Measurements from ENCODE around the gene AKAP10. TPM values are rescaled to one million over a fixed set of nuclear protein-coding genes. Genes with fewer than 3 reads are reported as not detected.

AKAP10 gene
- total RNA-seq, 1 donor from 2014 or later: 27.8 TPM

- H3K36me3 ChIP-seq (ENCODE audit: insufficient read depth, low read length): peaks cover 24% of the 10 kb centered on the region
- H3K4me3 Mint-ChIP-seq (ENCODE audit: unreplicated experiment): no peak overlapping the region
- no peak for FAIRE-seq
Observed at GRCh38 chr17:19938736-19939135, 38.9 kb downstream of the AKAP10 start.

GRCh38 chr17:19937522-19937921 lies 40.1 kb downstream of the AKAP10 start:
- no peaks in the 10 kb centered on the region for H3K9me3 ChIP-seq (ENCODE audit: insufficient read depth, low read depth, low read length)
- no peaks in the 10 kb centered on the region for H3K27me3 Mint-ChIP-seq (ENCODE audit: low read depth, unreplicated experiment)

More at GRCh38 chr17:19938736-19939135, 38.9 kb downstream of the AKAP10 start:
- Mint-ChIP-seq H3K36me3 (ENCODE audit: low read depth, unreplicated experiment) (peaks cover 13% of the 10 kb centered on the region), H3K9me3 (ENCODE audit: unreplicated experiment) (no peaks in the 10 kb centered on the region), H3K27ac (ENCODE audit: unreplicated experiment) (no peak overlapping the region), H3K4me1 (ENCODE audit: low read depth, unreplicated experiment) (peaks cover 33% of the 10 kb centered on the region), H3K27me3 (ENCODE audit: low read depth, unreplicated experiment) (no peaks in the 10 kb centered on the region)
- Histone ChIP-seq H3K79me2 (ENCODE audit: insufficient read depth, low read length) (peaks cover 17% of the 10 kb centered on the region), H3K27me3 (ENCODE audit: insufficient read depth, low read length) (no peaks in the 10 kb centered on the region), H3K4me3 (ENCODE audit: insufficient read depth, low read depth, low read length) (no peak overlapping the region), H4K20me1 (ENCODE audit: insufficient read depth, low read length) (peaks cover 18% of the 10 kb centered on the region), H3K4me1 (ENCODE audit: insufficient read depth, low read length) (peaks cover 12% of the 10 kb centered on the region), H2AFZ (ENCODE audit: low read depth, low read length) (no peak overlapping the region), H3K4me2 (ENCODE audit: low read length) (no peak overlapping the region), H3K27ac (ENCODE audit: low read depth, low read length) (no peak overlapping the region), H3K9ac (ENCODE audit: low read length) (no peak overlapping the region), H3K9me3 (ENCODE audit: insufficient read depth, low read depth, low read length) (no peaks in the 10 kb centered on the region)
- DNase-seq (ENCODE audit: low read depth): no peak
- no peak for TF ChIP-seq EZH2 (IDR thresholded peaks at IDR 0.05; ENCODE audit: insufficient read depth, low read length)
- no peak for TF ChIP-seq CTCF (IDR thresholded peaks at IDR 0.05; ENCODE audit: insufficient read depth, low read depth, low read length)

More at GRCh38 chr17:19937522-19937921, 40.1 kb downstream of the AKAP10 start:
- Histone ChIP-seq H3K27me3 (ENCODE audit: insufficient read depth, low read length) (no peaks in the 10 kb centered on the region), H3K4me1 (ENCODE audit: insufficient read depth, low read length) (peaks cover 12% of the 10 kb centered on the region), H3K79me2 (ENCODE audit: insufficient read depth, low read length) (peaks cover 5% of the 10 kb centered on the region), H3K36me3 (ENCODE audit: insufficient read depth, low read length) (peaks cover 24% of the 10 kb centered on the region), H4K20me1 (ENCODE audit: insufficient read depth, low read length) (peaks cover 6% of the 10 kb centered on the region), H2AFZ (ENCODE audit: low read depth, low read length) (no peak overlapping the region), H3K9ac (ENCODE audit: low read length) (no peak overlapping the region), H3K27ac (ENCODE audit: low read depth, low read length) (no peak overlapping the region), H3K4me2 (ENCODE audit: low read length) (no peak overlapping the region), H3K4me3 (ENCODE audit: insufficient read depth, low read depth, low read length) (no peak overlapping the region)
- no peaks in the 10 kb centered on the region for H3K9me3 Mint-ChIP-seq (ENCODE audit: unreplicated experiment)
- H3K4me1 Mint-ChIP-seq (ENCODE audit: low read depth, unreplicated experiment): peaks cover 31% of the 10 kb centered on the region
- peak overlapping the region; percentile 58 for H3K27ac Mint-ChIP-seq (ENCODE audit: unreplicated experiment)
- no peak for FAIRE-seq
- DNase-seq (ENCODE audit: low read depth): no peak
- H3K36me3 Mint-ChIP-seq (ENCODE audit: low read depth, unreplicated experiment): peaks cover 16% of the 10 kb centered on the region
- no peak for TF ChIP-seq CTCF (IDR thresholded peaks at IDR 0.05; ENCODE audit: insufficient read depth, low read depth, low read length)
- no peak for TF ChIP-seq EZH2 (IDR thresholded peaks at IDR 0.05; ENCODE audit: insufficient read depth, low read length)
- H3K4me3 Mint-ChIP-seq (ENCODE audit: unreplicated experiment): no peak overlapping the region
